HFFc6 (cell line): ENCODE results near the gene PSMD9. TPM values are rescaled to one million over a fixed set of nuclear protein-coding genes. Genes with fewer than 3 reads are reported as not detected.
"Not testable (repeated sequence)": the region's sequence is repeated elsewhere in the genome, so short reads cannot be mapped to it uniquely, and the experiment has no call there.

Source experiments
- DNase-seq: peaks from one replicate; pipeline ENCODE4 v3.0.0-alpha.2; 2018
- H3K27ac Mint-ChIP-seq: 2 replicates; pipeline ENCODE4 v1.8.0; 2020; ENCODE audit warnings: mild to moderate bottlenecking, mixed read lengths
- H3K27me3 Mint-ChIP-seq: 2 replicates; pipeline ENCODE4 v1.8.0; 2021; ENCODE audit warnings: mild to moderate bottlenecking, moderate library complexity, mixed read lengths; ENCODE audit not compliant: insufficient read depth
- H3K36me3 Mint-ChIP-seq: 2 replicates; pipeline ENCODE4 v1.8.0; 2021; ENCODE audit warnings: low read depth, mixed read lengths
- H3K4me1 Mint-ChIP-seq: 2 replicates; pipeline ENCODE4 v1.8.0; 2020; ENCODE audit warnings: low read depth, mixed read lengths
- H3K4me3 Mint-ChIP-seq: 2 replicates; pipeline ENCODE4 v1.8.0; 2020; ENCODE audit warnings: mild to moderate bottlenecking, moderate library complexity, mixed read lengths
- H3K9me3 Mint-ChIP-seq: 2 replicates; pipeline ENCODE4 v1.8.0; 2020; ENCODE audit warnings: mild to moderate bottlenecking, mixed read lengths
- total RNA-seq, 6 experiments: library from RNA; stranded (reverse); fragmentation: NEBNext Ultra II Directional; extraction: Animal tissue kit (Norgen Biotek cat#: 25700); gene quantifications; 2 replicates in 1 of 6; 3 replicates in 5 of 6; pipeline ENCODE4 v1.2.3, GENCODE V29; 2021
- TF ChIP-seq, protein P1 (sequence below): fragments of 200-600 bp; sonication (generic); IDR thresholded peaks from 2 replicates; pipeline ENCODE4 v1.5.0; 2021; ENCODE audit warnings: antibody characterized with exemption, mild to moderate bottlenecking

The PSMD9 gene
- total RNA-seq, 6 experiments from 2014 or later = 63.4 to 84.7 (median 75.1) TPM

DNA sequence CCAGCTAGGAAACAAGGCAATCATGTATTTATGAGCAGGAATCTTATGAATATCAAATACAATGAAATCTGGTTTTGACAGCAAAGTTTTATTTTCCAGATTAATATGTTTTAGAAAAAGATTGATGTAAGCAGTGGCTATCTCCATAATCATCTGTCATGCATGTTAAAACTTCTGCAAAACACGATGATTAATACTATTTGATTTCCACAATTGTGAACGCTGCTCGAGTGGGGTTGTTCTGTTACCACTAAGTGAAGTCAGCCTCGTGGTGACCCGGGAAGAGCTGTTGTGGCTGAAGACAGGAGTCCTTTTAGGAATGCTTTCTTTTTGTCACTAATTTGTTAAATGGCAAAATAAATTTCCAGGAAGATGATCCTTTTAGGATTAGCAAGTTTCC, 39.2 kb downstream of the PSMD9 start:
- TF ChIP-seq, protein P1, sequence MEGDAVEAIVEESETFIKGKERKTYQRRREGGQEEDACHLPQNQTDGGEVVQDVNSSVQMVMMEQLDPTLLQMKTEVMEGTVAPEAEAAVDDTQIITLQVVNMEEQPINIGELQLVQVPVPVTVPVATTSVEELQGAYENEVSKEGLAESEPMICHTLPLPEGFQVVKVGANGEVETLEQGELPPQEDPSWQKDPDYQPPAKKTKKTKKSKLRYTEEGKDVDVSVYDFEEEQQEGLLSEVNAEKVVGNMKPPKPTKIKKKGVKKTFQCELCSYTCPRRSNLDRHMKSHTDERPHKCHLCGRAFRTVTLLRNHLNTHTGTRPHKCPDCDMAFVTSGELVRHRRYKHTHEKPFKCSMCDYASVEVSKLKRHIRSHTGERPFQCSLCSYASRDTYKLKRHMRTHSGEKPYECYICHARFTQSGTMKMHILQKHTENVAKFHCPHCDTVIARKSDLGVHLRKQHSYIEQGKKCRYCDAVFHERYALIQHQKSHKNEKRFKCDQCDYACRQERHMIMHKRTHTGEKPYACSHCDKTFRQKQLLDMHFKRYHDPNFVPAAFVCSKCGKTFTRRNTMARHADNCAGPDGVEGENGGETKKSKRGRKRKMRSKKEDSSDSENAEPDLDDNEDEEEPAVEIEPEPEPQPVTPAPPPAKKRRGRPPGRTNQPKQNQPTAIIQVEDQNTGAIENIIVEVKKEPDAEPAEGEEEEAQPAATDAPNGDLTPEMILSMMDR = no peak
- Mint-ChIP-seq H3K4me1 (peaks cover 43% of the 10 kb centered on the region), H3K27me3 (peaks cover 4% of the 10 kb centered on the region), H3K36me3 (peaks cover 33% of the 10 kb centered on the region), H3K27ac (peak overlapping the region; percentile 75), H3K9me3 (peaks cover 8% of the 10 kb centered on the region), H3K4me3 (peak overlapping the region; percentile 22; the same call in 1 of the 2 replicates)
- DNase-seq = no peak

DNA sequence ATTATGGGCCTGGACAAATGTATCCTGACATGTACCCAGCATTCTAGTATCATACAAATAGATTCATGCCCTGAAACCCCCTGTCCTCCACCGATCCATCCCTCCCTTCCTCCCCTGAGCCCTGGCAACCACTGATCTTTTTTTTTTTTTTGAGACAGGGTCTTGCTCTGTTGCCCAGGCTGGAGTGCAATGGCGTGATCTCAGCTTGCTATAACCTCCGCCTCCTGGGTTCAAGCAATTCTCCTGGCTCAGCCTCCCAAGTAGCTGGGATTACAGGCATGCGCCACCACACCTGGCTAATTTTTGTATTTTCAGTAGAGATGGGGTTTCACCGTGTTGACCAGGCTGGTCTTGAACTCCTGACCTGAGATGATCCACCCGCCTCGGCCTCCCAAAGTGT, 41.0 kb downstream of the PSMD9 start:
- not testable (repeated sequence) for H3K4me3 Mint-ChIP-seq, H3K9me3 Mint-ChIP-seq, DNase-seq, H3K27ac Mint-ChIP-seq, H3K27me3 Mint-ChIP-seq
- Mint-ChIP-seq H3K4me1 (peaks cover 50% of the 10 kb centered on the region), H3K36me3 (peaks cover 43% of the 10 kb centered on the region)

DNA sequence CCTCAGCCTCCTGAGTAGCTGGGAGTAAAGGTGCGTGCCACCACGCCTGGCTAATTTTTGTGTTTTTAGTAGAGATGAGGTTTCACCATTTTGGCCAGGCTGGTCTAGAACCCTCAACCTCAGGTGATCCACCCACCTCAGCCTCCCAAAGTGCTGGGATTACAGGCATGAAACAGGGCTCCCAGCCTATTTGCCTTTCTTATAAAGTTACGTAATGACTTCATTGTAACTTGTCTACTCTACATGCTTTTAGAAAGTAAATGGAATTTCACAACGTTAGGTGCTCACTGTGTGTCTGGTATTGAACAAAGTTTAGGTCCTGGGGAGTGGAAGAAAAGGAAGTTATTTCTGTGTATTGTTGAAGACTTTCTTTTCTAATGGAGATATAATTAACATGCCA, 42.3 kb downstream of the PSMD9 start:
- Mint-ChIP-seq H3K27me3 (no peaks in the 10 kb centered on the region; the same call in 1 of the 2 replicates), H3K27ac (no peak overlapping the region), H3K36me3 (peaks cover 47% of the 10 kb centered on the region), H3K9me3 (no peaks in the 10 kb centered on the region), H3K4me3 (no peak overlapping the region), H3K4me1 (peaks cover 40% of the 10 kb centered on the region)
- no peak for DNase-seq
- TF ChIP-seq, protein P1 = no peak

DNA sequence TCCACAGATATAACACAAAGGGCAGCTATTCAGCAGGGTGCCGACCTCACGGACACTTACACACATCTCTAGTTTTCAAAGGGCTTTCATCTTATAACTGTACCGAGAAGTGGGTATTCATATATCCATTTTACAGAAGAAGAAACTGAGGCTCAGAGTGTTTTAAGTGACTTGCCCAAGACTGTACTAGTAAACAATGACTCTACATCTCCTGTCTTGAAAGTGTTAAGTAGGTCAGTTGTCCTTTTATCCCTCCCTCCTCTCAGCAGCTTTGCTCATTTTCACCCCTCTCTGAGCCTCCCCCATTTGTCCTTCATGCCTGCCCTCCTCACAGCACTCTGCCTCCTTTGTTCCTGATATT, 43.6 kb downstream of the PSMD9 start:
- peaks cover 30% of the 10 kb centered on the region for H3K4me1 Mint-ChIP-seq
- H3K27ac Mint-ChIP-seq = no peak overlapping the region
- peaks cover 8% of the 10 kb centered on the region; the same call in 1 of the 2 replicates for H3K9me3 Mint-ChIP-seq
- DNase-seq = no peak
- H3K36me3 Mint-ChIP-seq = peaks cover 55% of the 10 kb centered on the region
- no peak overlapping the region for H3K4me3 Mint-ChIP-seq
- H3K27me3 Mint-ChIP-seq = no peaks in the 10 kb centered on the region; the same call in 1 of the 2 replicates
- TF ChIP-seq, protein P1 = no peak

GRCh38 chr12:121932914-121933521, 44.4 kb downstream of the PSMD9 start:
- H3K36me3 Mint-ChIP-seq = peaks cover 63% of the 10 kb centered on the region
- H3K4me3 Mint-ChIP-seq = no peak overlapping the region
- H3K9me3 Mint-ChIP-seq = peaks cover 10% of the 10 kb centered on the region; the same call in 1 of the 2 replicates

More at GRCh38 chr12:121932914-121933521, 44.4 kb downstream of the PSMD9 start:
- H3K4me1 Mint-ChIP-seq = peaks cover 21% of the 10 kb centered on the region
- no peaks in the 10 kb centered on the region; the same call in 1 of the 2 replicates for H3K27me3 Mint-ChIP-seq
- TF ChIP-seq, protein P1 = no peak
- DNase-seq = no peak
- no peak overlapping the region for H3K27ac Mint-ChIP-seq
